Measurements from ENCODE around the gene SEMA7A.

GRCh38 chr15:74368121-74368520 is 65.6 kb downstream of the SEMA7A start:
- TF ChIP-seq POLR2A (IDR thresholded peaks at IDR 0.05; ENCODE audit: low read depth, low read length) (no peak), POLR2AphosphoS5 (IDR thresholded peaks at IDR 0.05; ENCODE audit: low read depth, low read length) (no peak), POU2F2 (IDR thresholded peaks at IDR 0.05; ENCODE audit: low read depth, low read length) (no peak), TAF1 (IDR thresholded peaks at IDR 0.05; ENCODE audit: low read depth, low read length) (no peak), SPI1 (IDR thresholded peaks at IDR 0.05; ENCODE audit: low read depth, low read length) (no peak), PAX5 (IDR thresholded peaks at IDR 0.05; ENCODE audit: insufficient read depth, low read length, severe bottlenecking) (no peak)
